Measurements from ENCODE around the gene KAT8. TPM values are rescaled to one million over a fixed set of nuclear protein-coding genes. Genes with fewer than 3 reads are reported as not detected.

KAT8 gene
- total and polyA plus RNA-seq, 2 of the 13 experiments (the other 11 are each of a cell fraction or from before 2014, with no cell fraction given): 79.0 to 84.2 TPM

- TF ChIP-seq RFX5 (IDR thresholded peaks at IDR 0.05; ENCODE audit: low read depth, low read length) (no peak), CBX5 (CRISPR knock-in tag; IDR thresholded peaks at IDR 0.05; ENCODE audit: borderline replicate concordance) (no peak), ZNF17 (CRISPR knock-in tag; IDR thresholded peaks at IDR 0.05) (no peak), THAP8 (CRISPR knock-in tag; IDR thresholded peaks at IDR 0.05; ENCODE audit: borderline replicate concordance) (no peak), ZNF652 (CRISPR knock-in tag; IDR thresholded peaks at IDR 0.05; ENCODE audit: borderline replicate concordance, low read depth) (no peak), THAP11 (CRISPR knock-in tag; IDR thresholded peaks at IDR 0.05) (no peak), ZEB1 (IDR thresholded peaks at IDR 0.05; ENCODE audit: insufficient replicate concordance, low read depth) (no peak), GATAD2A (CRISPR knock-in tag; IDR thresholded peaks at IDR 0.05) (no peak), JUND (CRISPR knock-in tag; IDR thresholded peaks at IDR 0.05) (no peak), ZNF20 (CRISPR knock-in tag; IDR thresholded peaks at IDR 0.05) (no peak), ARID3A (IDR thresholded peaks at IDR 0.05; ENCODE audit: low read depth, low read length) (no peak), ZNF275 (CRISPR knock-in tag; IDR thresholded peaks at IDR 0.05; ENCODE audit: borderline replicate concordance) (peak; percentile 55; the same call in 1 of the 2 replicates), THAP9 (CRISPR knock-in tag; IDR thresholded peaks at IDR 0.05; ENCODE audit: borderline replicate concordance) (no peak), ZBTB33 (CRISPR knock-in tag; IDR thresholded peaks at IDR 0.05) (peak; percentile 62; the same call in 1 of the 2 replicates)
Measured at GRCh38 chr16:31106509-31107464, 10.7 kb upstream of the KAT8 start (continued).

Measured in HepG2 (cell line).